DOHH2 (cell line): Measurements from ENCODE around the gene TAF4.

Experiments
- H3F3A ChIP-seq: fragments of 200-600 bp; sonication (generic), shearing (Covaris generic); 2 replicates; pipeline ENCODE4 v1.6.0; 2016; ENCODE audit warnings: antibody characterized with exemption, mild to moderate bottlenecking; ENCODE audit not compliant: control insufficient read depth, insufficient read depth
- H3K27ac ChIP-seq: fragments of 200-600 bp; sonication (generic); 2 replicates; pipeline ENCODE4 v1.5.1; 2014; ENCODE audit warnings: low read depth, mild to moderate bottlenecking, low read length, moderate library complexity
- H3K27me3 ChIP-seq: fragments of 200-600 bp; sonication (generic); 2 replicates; pipeline ENCODE4 v1.6.1; 2014; ENCODE audit warnings: mild to moderate bottlenecking, low read length, mixed read lengths; ENCODE audit not compliant: control insufficient read depth
- H3K36me3 ChIP-seq: fragments of 200-600 bp; sonication (generic); 2 replicates; pipeline ENCODE4 v1.6.1; 2014; ENCODE audit warnings: mild to moderate bottlenecking, low read length, moderate library complexity, mixed read lengths; ENCODE audit not compliant: control insufficient read depth
- H3K4me1 ChIP-seq: fragments of 200-600 bp; sonication (generic); 2 replicates; pipeline ENCODE4 v1.6.1; 2014; ENCODE audit warnings: mild to moderate bottlenecking, low read length, mixed read lengths; ENCODE audit not compliant: control insufficient read depth
- H3K4me2 ChIP-seq: fragments of 200-600 bp; sonication (generic); 2 replicates; pipeline ENCODE4 v1.6.0; 2014; ENCODE audit warnings: mild to moderate bottlenecking, low read length, moderate library complexity
- H3K4me3 ChIP-seq: fragments of 200-600 bp; sonication (generic); 2 replicates; pipeline ENCODE4 v1.5.1; 2014; ENCODE audit warnings: mild to moderate bottlenecking, low read length, mixed read lengths
- H3K79me2 ChIP-seq: fragments of 200-600 bp; sonication (generic); 2 replicates; pipeline ENCODE4 v1.6.1; 2014; ENCODE audit warnings: mild to moderate bottlenecking, low read length, mixed read lengths; ENCODE audit not compliant: control insufficient read depth
- H3K9me2 ChIP-seq: fragments of 200-600 bp; sonication (generic); replicated peaks from 2 replicates; pipeline ENCODE4 v1.6.1; 2014; ENCODE audit warnings: mild to moderate bottlenecking, low read length, mixed read lengths; ENCODE audit not compliant: control insufficient read depth
- H3K9me3 ChIP-seq: fragments of 200-600 bp; sonication (generic); 2 replicates; pipeline ENCODE4 v1.6.1; 2014; ENCODE audit warnings: antibody characterized with exemption, low read length, mixed read lengths; ENCODE audit not compliant: control insufficient read depth, insufficient read depth
- H4K20me1 ChIP-seq: fragments of 200-600 bp; sonication (generic); 2 replicates; pipeline ENCODE4 v1.6.0; 2014; ENCODE audit warnings: low read depth, mild to moderate bottlenecking, antibody characterized with exemption, low read length, moderate library complexity; ENCODE audit not compliant: control insufficient read depth, insufficient read depth
- CTCF ChIP-seq: fragments of 200-600 bp; sonication (generic); IDR thresholded peaks from one replicate; pipeline ENCODE4 v1.5.1; 2014; ENCODE audit warnings: antibody characterized with exemption, mild to moderate bottlenecking, low read depth, low read length; ENCODE audit not compliant: poor library complexity, severe bottlenecking
- EZH2phosphoT487 ChIP-seq: fragments of 200-600 bp; sonication (generic); IDR thresholded peaks from 2 replicates; pipeline ENCODE4 v1.6.1; 2017; ENCODE audit warnings: borderline replicate concordance, mild to moderate bottlenecking, antibody characterized with exemption, low read length, moderate library complexity, mixed read lengths

TAF4 gene

GRCh38 chr20:61932711-61933480, 132.8 kb downstream of the TAF4 start:
- Histone ChIP-seq H3K27ac (no peak overlapping the region), H3K4me2 (no peak overlapping the region), H3K9me3 (no peaks in the 10 kb centered on the region), H3K9me2 (no peaks in the 10 kb centered on the region), H3K4me1 (no peaks in the 10 kb centered on the region), H3K79me2 (no peaks in the 10 kb centered on the region), H3K4me3 (no peak overlapping the region), H3F3A (no peaks in the 10 kb centered on the region), H4K20me1 (no peaks in the 10 kb centered on the region), H3K36me3 (no peaks in the 10 kb centered on the region), H3K27me3 (no peaks in the 10 kb centered on the region)
- TF ChIP-seq CTCF = no peak
- TF ChIP-seq EZH2phosphoT487 = no peak

GRCh38 chr20:61932199-61932592, 133.5 kb downstream of the TAF4 start:
- H4K20me1 ChIP-seq = no peaks in the 10 kb centered on the region
- no peaks in the 10 kb centered on the region for H3K4me1 ChIP-seq
- H3K9me2 ChIP-seq = no peaks in the 10 kb centered on the region
- no peak overlapping the region for H3K27ac ChIP-seq
- no peak overlapping the region for H3K4me3 ChIP-seq
- H3K79me2 ChIP-seq = no peaks in the 10 kb centered on the region
- no peaks in the 10 kb centered on the region for H3F3A ChIP-seq
- no peaks in the 10 kb centered on the region for H3K27me3 ChIP-seq
- H3K36me3 ChIP-seq = no peaks in the 10 kb centered on the region
- TF ChIP-seq CTCF = no peak
- TF ChIP-seq EZH2phosphoT487 = no peak
- no peak overlapping the region for H3K4me2 ChIP-seq
- no peaks in the 10 kb centered on the region for H3K9me3 ChIP-seq

- TF ChIP-seq CTCF (no peak), EZH2phosphoT487 (no peak)
- H3K27me3 ChIP-seq = no peaks in the 10 kb centered on the region
- no peaks in the 10 kb centered on the region for H3F3A ChIP-seq
- H3K27ac ChIP-seq = no peak overlapping the region
- H3K79me2 ChIP-seq = no peaks in the 10 kb centered on the region
- no peak overlapping the region for H3K4me2 ChIP-seq
- H4K20me1 ChIP-seq = no peaks in the 10 kb centered on the region
- no peak overlapping the region for H3K4me3 ChIP-seq
- no peaks in the 10 kb centered on the region for H3K9me2 ChIP-seq
- H3K36me3 ChIP-seq = no peaks in the 10 kb centered on the region
- no peaks in the 10 kb centered on the region for H3K9me3 ChIP-seq
- no peaks in the 10 kb centered on the region for H3K4me1 ChIP-seq
Observed at GRCh38 chr20:61931476-61932198, 134.0 kb downstream of the TAF4 start.
